GM21526 (cell line): ENCODE measurements around the gene HYOU1.
"Not testable (repeated sequence)": the region's sequence is repeated elsewhere in the genome, so short reads cannot be mapped to it uniquely, and the experiment has no call there.

Source experiments
- ATAC-seq: cut with Tn5 transposase; IDR thresholded peaks from one replicate; pipeline ENCODE4 v1.9.1; 2021; ENCODE audit warnings: moderate library complexity; ENCODE audit not compliant: unreplicated experiment, low FRiP score

Gene HYOU1

GRCh38 chr11:119057000-119057769 lies at the start of gene HYOU1:
HYOU1 (minus strand) TSS chr11:119057205; CDS start chr11:119056160, 1,045 bp downstream.
- ATAC-seq: peak; percentile 84

DNA sequence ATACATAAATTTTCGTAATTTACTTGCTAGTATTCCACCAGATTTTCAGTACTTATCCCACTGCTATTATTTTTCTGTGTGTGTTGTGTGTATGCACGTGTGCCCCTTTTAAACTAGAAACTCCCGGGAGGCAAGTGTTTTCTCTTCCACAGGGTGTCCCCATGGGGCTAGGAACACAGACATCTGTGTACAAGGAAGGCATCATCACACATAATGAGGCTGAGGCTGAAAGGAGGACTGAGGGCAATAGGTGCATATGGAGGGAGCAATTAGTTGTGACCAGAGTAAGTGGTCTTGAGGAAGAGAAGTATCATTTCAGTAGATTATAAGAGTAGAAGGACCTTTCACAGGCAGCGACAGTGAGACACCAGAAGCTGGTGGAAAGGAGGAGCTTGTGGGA lies 46.8 kb upstream of the HYOU1 start:
- no peak for ATAC-seq

- ATAC-seq: not testable (repeated sequence)
Observed at GRCh38 chr11:119103161-119103664, 46.2 kb upstream of the HYOU1 start.

- peak; percentile 64 for ATAC-seq
Observed at GRCh38 chr11:119101759-119102423, 44.9 kb upstream of the HYOU1 start, which contains the start of gene DPAGT1. DPAGT1 (minus strand) TSS chr11:119101853; CDS start chr11:119101655, 198 bp downstream.

DNA sequence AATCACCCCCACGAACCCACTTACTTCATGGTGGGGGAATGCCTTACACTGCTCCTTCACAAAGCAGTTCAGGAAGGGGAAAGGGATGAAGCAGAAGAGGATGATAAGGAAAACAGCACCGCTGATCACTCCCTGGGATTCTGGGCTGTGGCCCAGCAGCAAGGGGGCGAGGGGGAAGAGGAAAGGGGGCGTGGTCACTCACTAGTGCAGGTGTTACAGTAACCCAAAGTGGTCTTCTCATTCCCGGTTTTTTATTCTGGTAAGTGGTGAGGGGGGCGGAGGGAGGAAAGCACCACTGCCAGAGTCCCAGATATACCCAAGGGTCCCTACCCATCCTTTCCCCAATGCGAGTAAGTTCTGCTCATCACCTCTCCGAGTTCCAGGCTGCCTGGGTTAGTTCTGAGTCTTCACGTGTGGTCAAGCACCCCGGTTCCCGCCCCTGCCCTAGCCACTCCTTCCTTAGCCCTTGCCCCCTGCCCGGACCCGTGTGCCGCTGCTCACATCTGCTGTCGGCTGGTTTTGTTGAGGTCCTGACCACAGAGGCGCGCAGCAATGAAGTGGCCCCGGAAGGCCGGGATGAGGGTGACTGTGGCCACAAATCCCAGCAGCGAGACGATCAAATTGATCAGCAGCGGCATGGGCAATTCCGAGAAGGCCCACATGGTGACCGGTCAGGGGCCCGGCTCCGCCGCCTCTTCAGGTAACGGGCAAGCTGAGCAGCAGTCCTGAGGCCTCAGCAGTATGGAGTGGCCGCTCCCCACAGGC lies 44.2 kb upstream of the HYOU1 start:
- ATAC-seq: peak; percentile 11

- ATAC-seq: no peak
Observed at GRCh38 chr11:119100246-119100970, 43.4 kb upstream of the HYOU1 start.

GRCh38 chr11:119099711-119100110 lies 42.7 kb upstream of the HYOU1 start:
- no peak for ATAC-seq

DNA sequence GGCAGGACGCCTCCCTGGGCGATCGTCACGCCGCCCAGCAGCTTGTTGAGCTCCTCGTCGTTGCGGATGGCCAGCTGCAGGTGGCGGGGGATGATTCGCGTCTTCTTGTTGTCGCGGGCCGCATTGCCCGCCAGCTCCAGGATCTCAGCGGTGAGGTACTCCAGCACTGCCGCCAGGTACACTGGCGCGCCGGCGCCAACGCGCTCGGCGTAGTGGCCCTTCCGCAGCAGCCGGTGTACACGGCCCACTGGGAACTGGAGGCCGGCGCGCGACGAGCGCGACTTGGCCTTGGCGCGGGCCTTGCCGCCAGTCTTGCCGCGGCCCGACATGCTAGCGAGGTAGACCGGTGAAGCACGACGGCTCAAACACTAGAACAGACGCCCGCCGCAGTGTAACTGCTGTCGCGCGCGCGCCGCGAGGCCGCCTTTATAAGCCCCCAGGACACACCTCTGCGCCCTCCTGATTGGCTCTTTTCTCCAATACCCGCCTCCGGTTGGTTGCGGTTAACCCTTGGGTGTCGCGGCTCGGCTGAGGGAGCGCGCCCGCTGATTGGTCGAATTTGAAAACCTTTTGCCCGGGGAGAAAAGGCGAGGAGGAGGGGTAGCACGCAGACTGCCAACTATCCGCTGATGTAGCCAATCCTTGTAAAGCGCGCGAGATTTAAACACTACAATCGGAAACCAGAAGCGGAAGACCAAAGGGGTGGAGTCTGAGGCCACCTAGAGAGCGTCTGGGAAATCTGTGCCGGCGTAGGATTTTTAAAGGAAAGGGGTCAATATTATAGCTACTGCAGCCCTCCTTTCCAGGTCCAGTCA lies 38.3 kb upstream of the HYOU1 start:
- peak; percentile 72 for ATAC-seq

DNA sequence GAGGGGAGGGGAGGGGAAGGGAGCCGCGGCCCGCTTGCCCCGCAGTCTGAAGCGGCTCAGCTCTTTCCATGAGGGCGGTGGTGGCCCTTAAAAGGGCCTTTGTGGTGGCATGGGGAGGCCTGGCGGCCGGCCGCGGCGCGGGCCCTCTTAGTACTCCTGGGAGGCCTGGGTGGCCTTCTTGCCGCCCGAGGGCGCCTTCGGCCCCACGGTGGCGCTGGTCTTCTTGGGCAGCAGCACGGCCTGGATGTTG lies 37.7 kb upstream of the HYOU1 start:
- ATAC-seq: peak; percentile 25

- ATAC-seq: no peak
Observed at GRCh38 chr11:119093942-119094815, 37.2 kb upstream of the HYOU1 start.

DNA sequence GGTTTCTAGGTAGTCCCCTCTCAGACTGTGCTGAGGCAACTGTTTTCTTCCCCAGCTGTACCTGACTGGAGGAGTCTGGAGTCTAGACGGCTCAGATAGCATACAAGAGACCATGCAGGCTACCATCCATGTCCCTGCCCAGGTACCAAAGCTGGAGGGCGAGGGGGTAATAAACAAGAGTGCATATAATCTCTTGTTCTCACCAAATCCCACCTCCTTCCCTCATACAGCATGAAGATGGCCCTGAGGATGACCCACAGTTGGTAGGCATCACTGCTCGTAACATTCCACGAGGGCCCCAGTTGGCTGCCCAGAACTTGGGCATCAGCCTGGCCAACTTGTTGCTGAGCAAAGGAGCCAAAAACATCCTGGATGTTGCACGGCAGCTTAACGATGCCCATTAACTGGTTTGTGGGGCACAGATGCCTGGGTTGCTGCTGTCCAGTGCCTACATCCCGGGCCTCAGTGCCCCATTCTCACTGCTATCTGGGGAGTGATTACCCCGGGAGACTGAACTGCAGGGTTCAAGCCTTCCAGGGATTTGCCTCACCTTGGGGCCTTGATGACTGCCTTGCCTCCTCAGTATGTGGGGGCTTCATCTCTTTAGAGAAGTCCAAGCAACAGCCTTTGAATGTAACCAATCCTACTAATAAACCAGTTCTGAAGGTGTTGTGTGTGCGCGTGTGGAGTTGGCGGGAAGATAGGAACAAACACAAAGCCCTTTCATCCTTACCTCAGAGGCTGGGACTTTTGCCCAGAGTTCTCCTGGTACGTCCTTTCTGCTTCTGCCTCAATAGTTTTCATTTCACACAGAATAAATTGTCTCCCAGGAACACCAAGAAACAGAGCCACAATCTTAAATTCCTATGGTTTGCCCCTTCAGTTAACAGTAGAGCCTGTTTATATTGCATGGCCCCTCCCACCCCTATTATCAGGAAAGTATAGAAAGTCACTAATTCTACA lies 36.2 kb upstream of the HYOU1 start:
- ATAC-seq: no peak

DNA sequence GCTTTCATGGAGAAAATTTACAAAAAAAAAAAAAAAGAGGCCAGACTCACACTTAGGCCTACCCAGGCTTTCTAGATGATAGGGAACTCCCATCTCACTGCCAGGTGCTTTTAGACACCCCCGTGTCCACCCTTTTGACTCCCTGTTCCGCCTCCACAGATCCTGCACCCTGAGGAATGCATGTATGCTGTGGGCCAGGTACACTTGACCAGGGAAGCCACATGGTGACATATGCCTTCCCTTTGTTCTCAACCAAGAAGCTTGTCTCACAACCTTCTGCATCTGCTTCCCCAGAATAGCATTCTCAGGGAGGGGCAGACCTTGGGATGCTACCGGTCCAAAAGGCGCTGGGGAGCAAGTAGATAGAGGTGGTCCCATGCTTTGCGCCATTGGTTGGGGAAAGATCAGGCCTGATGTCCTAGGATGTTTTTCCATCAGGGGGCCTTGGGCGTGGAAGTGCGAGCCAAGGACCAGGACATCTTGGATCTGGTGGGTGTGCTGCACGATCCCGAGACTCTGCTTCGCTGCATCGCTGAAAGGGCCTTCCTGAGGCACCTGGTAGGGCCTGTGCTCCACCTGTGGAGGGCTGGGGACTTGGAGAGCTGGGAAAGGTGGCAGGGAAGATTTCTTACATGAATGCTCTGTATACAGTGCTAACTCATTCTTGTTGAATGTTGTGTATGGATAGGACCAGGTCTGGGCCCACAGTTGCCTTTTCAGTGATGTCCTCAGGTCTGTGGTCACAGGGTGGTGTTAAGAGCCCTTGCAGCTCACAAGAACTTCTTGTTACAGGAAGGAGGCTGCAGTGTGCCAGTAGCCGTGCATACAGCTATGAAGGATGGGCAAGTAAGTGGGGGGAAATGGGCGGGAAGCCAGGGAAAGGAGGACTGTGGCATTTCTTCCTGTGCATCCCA lies 35.2 kb upstream of the HYOU1 start:
- no peak for ATAC-seq

GRCh38 chr11:119091178-119091577 lies 34.2 kb upstream of the HYOU1 start:
- ATAC-seq: no peak

DNA sequence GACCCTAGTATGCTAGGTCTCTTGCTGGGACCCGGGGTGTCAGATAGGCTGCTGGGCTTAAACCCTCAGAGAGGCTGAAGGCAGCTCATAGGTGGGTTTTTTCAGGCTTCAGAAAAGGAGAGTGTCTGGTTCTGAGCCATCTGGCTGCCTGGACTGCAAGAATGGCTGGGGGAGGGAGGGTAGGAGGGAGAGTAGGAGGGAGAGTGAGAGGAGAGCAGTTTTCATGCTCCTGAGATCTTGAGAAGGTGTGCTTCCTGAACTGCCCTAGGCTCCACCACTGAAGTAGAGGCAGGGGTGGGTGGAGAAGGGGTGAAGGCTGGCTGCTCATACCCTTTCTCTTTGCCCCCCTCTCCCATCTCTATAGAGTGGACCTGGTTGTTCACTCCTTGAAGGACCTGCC lies 32.3 kb upstream of the HYOU1 start:
- no peak for ATAC-seq

GRCh38 chr11:119088406-119088805 lies 31.4 kb upstream of the HYOU1 start:
- no peak for ATAC-seq

DNA sequence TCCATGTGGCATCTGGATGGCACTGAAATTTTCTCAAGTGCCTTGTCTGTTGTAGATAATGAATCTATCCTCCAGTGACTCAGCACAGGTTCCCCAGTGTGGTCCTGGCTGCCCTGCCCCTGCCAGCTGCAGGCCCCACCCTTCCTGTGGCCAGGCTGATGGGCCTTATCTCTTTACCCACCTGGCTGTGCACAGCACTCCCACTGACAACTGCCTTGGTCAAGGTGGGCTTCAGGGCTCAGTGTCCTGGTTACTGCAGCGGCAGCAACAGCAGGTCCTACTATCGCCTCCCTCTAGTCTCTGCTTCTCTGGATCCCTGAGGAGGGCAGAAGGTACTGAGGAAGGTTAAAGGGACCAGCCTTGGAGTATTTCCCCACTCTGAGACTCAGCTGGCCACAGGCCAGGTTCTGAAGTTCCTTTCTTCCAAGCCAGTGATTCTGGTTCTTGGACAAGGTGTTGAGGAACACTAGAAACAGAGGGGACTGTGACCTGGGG lies 30.8 kb upstream of the HYOU1 start:
- ATAC-seq: no peak

DNA sequence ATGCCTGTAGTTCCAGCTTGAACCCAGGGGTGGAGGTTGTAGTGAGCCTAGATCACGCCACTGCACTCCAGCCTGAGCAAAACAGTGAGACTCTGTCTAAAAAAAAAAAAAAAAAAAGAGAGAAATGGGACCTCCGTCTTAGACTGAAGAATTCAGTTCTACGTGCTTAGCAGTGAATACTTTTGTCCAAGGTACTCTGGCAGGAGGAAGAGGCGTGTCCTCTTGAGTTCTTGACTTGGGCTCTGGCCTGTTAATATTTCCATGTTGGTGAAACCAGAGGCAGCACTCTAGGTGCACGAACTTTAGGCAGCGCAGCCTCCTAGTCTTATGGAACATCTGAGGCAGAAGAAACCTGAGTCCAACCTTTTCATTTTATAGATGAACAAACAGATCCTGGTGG lies 30.1 kb upstream of the HYOU1 start:
- no peak for ATAC-seq
